Fibroblast of mammary gland (primary cell): ENCODE measurements around the gene ZSWIM4.

Experiments used
- DNase-seq: peaks from one replicate; pipeline ENCODE4 v3.0.0-alpha.2; 2010; ENCODE audit warnings: low read depth
- H3K4me3 ChIP-seq: 2 replicates; pipeline ENCODE4 v1.5.1; 2011; ENCODE audit warnings: low read depth, mild to moderate bottlenecking, low read length, moderate library complexity; ENCODE audit not compliant: control insufficient read depth
- TF ChIP-seq, protein P1 (sequence below): conservative IDR thresholded peaks from 2 replicates; pipeline ENCODE4 v1.5.1; 2011; ENCODE audit warnings: low read depth, low read length, inconsistent platforms; ENCODE audit not compliant: control insufficient read depth, insufficient read depth

Gene ZSWIM4

GRCh38 chr19:13797870-13798269, 2.6 kb downstream of the ZSWIM4 start:
- H3K4me3 ChIP-seq = no peak overlapping the region
- TF ChIP-seq, protein P1, sequence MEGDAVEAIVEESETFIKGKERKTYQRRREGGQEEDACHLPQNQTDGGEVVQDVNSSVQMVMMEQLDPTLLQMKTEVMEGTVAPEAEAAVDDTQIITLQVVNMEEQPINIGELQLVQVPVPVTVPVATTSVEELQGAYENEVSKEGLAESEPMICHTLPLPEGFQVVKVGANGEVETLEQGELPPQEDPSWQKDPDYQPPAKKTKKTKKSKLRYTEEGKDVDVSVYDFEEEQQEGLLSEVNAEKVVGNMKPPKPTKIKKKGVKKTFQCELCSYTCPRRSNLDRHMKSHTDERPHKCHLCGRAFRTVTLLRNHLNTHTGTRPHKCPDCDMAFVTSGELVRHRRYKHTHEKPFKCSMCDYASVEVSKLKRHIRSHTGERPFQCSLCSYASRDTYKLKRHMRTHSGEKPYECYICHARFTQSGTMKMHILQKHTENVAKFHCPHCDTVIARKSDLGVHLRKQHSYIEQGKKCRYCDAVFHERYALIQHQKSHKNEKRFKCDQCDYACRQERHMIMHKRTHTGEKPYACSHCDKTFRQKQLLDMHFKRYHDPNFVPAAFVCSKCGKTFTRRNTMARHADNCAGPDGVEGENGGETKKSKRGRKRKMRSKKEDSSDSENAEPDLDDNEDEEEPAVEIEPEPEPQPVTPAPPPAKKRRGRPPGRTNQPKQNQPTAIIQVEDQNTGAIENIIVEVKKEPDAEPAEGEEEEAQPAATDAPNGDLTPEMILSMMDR = no peak
- peak; percentile 83 for DNase-seq

DNA sequence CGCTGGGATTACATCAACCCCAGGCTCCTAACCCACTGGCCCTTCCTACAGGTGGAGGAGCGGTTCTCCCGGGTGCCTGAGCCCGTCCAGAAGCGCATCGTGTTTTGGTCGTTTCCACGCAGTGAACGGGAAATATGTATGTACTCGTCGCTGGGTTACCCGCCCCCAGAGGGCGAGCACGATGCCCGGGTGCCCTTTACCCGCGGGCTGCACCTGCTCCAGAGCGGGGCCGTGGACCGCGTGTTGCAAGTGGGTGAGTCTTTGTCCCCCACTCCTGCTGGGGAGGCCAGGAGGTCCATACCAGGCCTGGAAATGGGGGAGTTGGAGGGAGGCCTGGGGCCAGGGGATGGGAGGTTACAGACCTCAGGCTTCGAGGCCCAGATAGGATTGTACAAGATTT, 4.4 kb downstream of the ZSWIM4 start:
- TF ChIP-seq, protein P1 = no peak
- DNase-seq = no peak
- no peak overlapping the region for H3K4me3 ChIP-seq

GRCh38 chr19:13803038-13803437, 7.8 kb downstream of the ZSWIM4 start:
- TF ChIP-seq, protein P1 = no peak
- no peak overlapping the region for H3K4me3 ChIP-seq
- DNase-seq = no peak

DNA sequence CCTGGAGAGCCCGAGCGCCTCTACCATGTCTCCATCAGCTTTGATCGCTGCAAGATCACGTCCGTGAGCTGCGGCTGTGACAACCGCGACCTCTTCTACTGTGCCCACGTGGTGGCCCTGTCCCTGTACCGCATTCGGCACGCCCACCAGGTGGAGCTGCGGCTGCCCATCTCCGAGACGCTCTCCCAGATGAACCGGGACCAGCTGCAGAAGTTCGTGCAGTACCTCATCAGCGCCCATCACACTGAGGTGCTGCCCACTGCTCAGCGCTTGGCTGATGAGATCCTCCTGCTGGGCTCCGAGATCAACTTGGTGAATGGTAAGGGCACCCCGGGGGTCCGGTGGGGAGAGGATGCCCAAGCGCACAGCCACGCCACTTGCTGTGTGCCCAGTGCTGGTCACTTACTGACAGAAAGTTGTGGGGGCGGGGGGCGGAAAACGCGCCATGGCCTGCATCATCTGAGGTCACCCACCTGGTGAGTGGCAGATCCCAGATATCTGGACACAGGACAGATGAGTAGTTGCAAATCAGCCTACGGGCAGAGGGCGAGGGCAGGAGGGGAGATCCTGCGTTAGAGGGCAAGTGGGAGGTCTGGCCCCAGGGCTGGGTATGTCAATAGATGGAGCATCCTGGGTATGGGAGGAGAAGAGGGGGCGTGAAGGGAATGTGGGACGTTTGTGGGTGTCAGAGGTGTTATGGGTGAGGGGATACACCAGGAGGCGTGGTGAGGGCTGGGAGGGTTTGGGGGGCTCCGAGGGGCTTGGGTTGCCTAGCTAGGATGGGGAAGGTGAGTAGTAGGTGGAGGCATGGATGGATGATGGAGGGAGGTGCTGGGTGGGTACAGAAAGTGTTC, 9.8 kb downstream of the ZSWIM4 start:
- no peak for DNase-seq
- H3K4me3 ChIP-seq = no peak overlapping the region
- TF ChIP-seq, protein P1 = no peak

DNA sequence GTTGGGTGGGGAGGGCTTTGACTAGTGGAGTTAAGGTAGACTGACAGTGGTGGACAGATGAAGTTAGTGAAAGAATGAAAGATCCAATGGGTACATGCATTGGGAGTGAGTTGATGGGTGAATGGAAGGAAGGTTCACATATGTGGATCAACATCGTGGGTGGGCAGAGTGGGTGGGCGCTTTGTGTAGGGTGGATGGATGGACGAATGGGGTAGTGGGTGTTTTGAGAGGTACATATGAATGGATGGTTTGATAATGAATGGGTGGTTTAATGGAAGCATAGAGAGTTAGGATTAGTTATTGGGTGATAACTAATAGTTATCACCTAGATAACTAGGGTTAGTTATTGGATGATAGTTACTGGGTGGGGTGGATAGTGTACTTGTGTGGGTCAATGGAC, 11.5 kb downstream of the ZSWIM4 start:
- TF ChIP-seq, protein P1 = no peak
- no peak for DNase-seq
- no peak overlapping the region for H3K4me3 ChIP-seq

DNA sequence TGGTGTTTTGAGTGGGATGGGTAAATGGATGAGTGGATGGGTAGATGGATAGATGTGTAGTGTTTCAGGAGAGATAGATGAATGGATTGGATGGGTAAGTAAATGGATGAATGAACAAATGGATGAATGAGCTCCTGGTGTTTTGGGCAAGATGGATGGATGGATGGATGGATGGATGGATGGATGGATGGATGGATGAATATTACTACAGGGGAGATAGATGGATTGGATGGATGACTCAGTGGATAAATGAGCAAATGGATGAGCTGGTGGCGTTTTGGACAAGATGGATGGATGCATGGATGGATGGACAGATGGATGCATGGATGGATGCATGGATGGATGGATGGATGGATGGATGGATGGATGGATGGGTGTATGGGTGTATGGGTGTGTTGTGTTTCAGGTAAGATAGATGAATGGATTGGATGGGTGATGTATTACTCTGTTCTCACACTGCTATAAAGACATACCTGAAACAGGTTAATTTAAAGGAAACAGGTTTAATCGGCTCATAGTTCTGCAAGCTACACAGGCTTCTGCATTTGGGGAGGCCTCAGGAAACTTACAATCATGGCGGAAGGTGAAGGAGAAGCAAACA, 12.3 kb downstream of the ZSWIM4 start:
- no peak overlapping the region for H3K4me3 ChIP-seq
- no peak for DNase-seq

More for the DNA sequence above, 12.3 kb downstream of the ZSWIM4 start:
- TF ChIP-seq, protein P1 = no peak
